WTC11 (cell line): Measurements from ENCODE around the gene CFAP74.

ENCODE experiments used
- CTCF ChIP-seq: fragments of 200-600 bp; IDR thresholded peaks from 2 replicates; pipeline ENCODE4 v1.8.0; 2022; ENCODE audit warnings: antibody characterized with exemption
- FOXJ3 ChIP-seq: sonication (generic); formaldehyde crosslinking; IDR thresholded peaks from 2 replicates; pipeline ENCODE4 v1.9.0; 2021; ENCODE audit warnings: missing genetic modification reagents, mild to moderate bottlenecking, borderline replicate concordance

GRCh38 chr1:1982379-1983232, 21.0 kb downstream of the CFAP74 start:
- TF ChIP-seq FOXJ3 (no peak), CTCF (no peak)
